HG03159 (cell line): ENCODE results near the gene PDIK1L.

Source experiments
- ATAC-seq: cut with Tn5 transposase; IDR thresholded peaks from one replicate; pipeline ENCODE4 v1.9.1; 2021; ENCODE audit warnings: mild to moderate bottlenecking, moderate library complexity; ENCODE audit not compliant: unreplicated experiment

Gene PDIK1L

GRCh38 chr1:26169198-26169554 is 57.6 kb downstream of the PDIK1L start:
- ATAC-seq = no peak

- ATAC-seq = peak; percentile 92
Measured at GRCh38 chr1:26169669-26170471, 58.2 kb downstream of the PDIK1L start, which contains the start of gene ZNF593. TSS of gene ZNF593 (plus strand) at chr1:26169908. CDS start at chr1:26169984, 76 bp downstream.

GRCh38 chr1:26170472-26170821 is 58.8 kb downstream of the PDIK1L start:
- ATAC-seq = no peak

DNA sequence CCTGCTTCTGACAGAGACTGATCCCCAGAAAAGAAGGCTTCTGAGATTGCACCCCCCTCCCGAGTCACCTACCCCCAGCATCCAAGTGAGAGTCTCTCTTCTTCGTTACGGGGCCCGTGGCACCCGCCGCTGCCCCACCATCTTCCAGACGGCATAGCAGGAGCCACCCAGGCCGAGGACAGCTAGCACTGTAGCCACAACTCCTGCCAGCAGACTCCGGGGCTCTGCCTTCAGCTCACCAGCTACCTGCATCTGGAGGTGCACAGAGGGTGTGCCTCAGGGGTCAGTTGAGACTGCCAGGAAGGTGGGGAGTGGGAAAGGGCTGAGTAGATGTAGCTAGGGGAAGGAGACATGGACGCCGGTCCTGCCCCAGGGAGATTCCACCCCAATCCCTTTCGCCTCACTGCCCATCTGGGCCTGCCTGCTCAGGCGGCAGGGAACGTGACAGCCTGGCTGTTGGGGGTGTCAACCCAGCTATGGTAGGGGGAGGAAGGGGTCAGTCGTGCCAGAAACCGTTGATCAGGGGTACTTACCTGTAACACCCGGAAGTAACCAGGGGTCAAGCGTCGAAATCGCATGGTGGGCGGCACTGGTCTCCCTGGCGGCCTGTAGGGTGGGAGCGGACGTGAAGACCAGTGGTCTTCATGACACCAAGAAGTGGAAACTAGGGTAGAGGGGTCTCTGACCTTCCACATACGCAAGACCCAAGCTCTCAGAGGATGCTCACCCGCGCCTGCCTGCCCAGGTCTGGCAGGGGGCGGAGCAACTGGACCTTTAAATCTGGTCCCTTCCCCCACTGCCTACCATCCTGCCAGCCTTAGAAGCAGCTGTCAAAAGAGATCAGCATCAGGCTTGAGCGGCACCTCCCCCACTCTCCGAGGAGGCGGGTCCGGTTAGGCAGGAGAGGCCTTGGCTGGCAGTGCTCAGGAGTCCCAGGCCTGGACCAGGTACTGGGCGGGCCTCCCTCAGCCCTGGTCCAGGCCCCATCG is 59.8 kb downstream of the PDIK1L start, which contains the start of gene ZNF593OS:
TSS of gene ZNF593OS (minus strand) at position 749 of the 989 bp plus-strand sequence. CDS start at position 578, 171 bp downstream.
- no peak for ATAC-seq
